A549 (cell line): ENCODE data around the gene TES. TPM values are rescaled to one million over a fixed set of nuclear protein-coding genes. Genes with fewer than 3 reads are reported as not detected.

Source experiments
- ATAC-seq, 2 experiments: fragments of 200-7000 bp in 1 of 2; fragments of >200 bp in 1 of 2; cut with Nextera tagmentation in 1 of 2; cut with Tn5 transposase in 1 of 2; 3 replicates each; pipeline versions ENCODE4 v1.8.0 to v1.9.1; 2018 to 2020; ENCODE audit warnings: mild to moderate bottlenecking in 1 of 2, moderate library complexity in 1 of 2
- CTCF ChIA-PET: fragments of 300-600 bp; sonication (Branson Sonifier 250); formaldehyde crosslinking; extraction: SDS; loops from one replicate; lab custom pipeline; 2021; ENCODE audit warnings: antibody characterized with exemption, inconsistent platforms; lab: Yijun Ruan, JAX
- POLR2A ChIA-PET: fragments of 350-600 bp; formaldehyde crosslinking; extraction: SDS; loops from one replicate; lab custom pipeline; 2021; ENCODE audit warnings: antibody characterized with exemption, inconsistent platforms; lab: Yijun Ruan, JAX
- DNase-seq, 2 experiments: peaks; one replicate each; pipeline versions ENCODE4 v3.0.0 to v3.0.0-alpha.2; 2011 to 2016; ENCODE audit warnings: low read depth in 1 of 2, low spot score in 1 of 2
- FAIRE-seq: peaks from 2 replicates; lab custom pipeline; 2011; peaks lifted over from hg19 to GRCh38; lab: Jason Lieb, UNC
- H3K27ac ChIP-seq, 2 experiments: fragments of >200 bp; sonication (Bioruptor Twin); formaldehyde crosslinking; 3 replicates each; pipeline ENCODE4 v1.5.1; 2016 to 2017
- H3K4me1 ChIP-seq: fragments of >200 bp; sonication (Bioruptor Twin); formaldehyde crosslinking; 3 replicates; pipeline ENCODE4 v1.6.1; 2016
- H3K4me2 ChIP-seq: fragments of >200 bp; sonication (Bioruptor Twin); formaldehyde crosslinking; 3 replicates; pipeline ENCODE4 v1.6.1; 2016
- H3K4me3 ChIP-seq: fragments of >200 bp; sonication (Bioruptor Twin); formaldehyde crosslinking; 3 replicates; pipeline ENCODE4 v1.5.1; 2016
- H3K9me3 ChIP-seq: fragments of >200 bp; sonication (Bioruptor Twin); formaldehyde crosslinking; 3 replicates; pipeline ENCODE4 v1.6.1; 2016
- BHLHE40 ChIP-seq: IDR thresholded peaks from 2 replicates; pipeline ENCODE4 v1.6.1; 2012; ENCODE audit warnings: low read depth, low read length, inconsistent platforms
- CEBPB ChIP-seq, 2 experiments: fragments of >200 bp in 1 of 2; sonication (Bioruptor Twin) in 1 of 2; formaldehyde crosslinking in 1 of 2; IDR thresholded peaks; 2 replicates each; pipeline ENCODE4 v1.6.1; 2012 to 2016
- EHF ChIP-seq: fragments of 250-450 bp; sonication (Bioruptor Pico); IDR thresholded peaks from 2 replicates; pipeline ENCODE4 v1.5.0; 2020; ENCODE audit warnings: mild to moderate bottlenecking
- FOSB ChIP-seq: fragments of 250-450 bp; sonication (Bioruptor Pico); IDR thresholded peaks from 2 replicates; pipeline ENCODE4 v1.5.0; 2020; ENCODE audit warnings: mild to moderate bottlenecking, moderate library complexity
- FOXS1 ChIP-seq: fragments of 250-450 bp; sonication (Bioruptor Pico); IDR thresholded peaks from 2 replicates; pipeline ENCODE4 v1.5.0; 2020; ENCODE audit warnings: mild to moderate bottlenecking, moderate library complexity
- GATA3 ChIP-seq: IDR thresholded peaks from 2 replicates; pipeline ENCODE4 v1.6.1; 2012; ENCODE audit warnings: borderline replicate concordance
- HOXA7 ChIP-seq: fragments of 250-450 bp; sonication (Bioruptor Pico); IDR thresholded peaks from 2 replicates; pipeline ENCODE4 v1.5.0; 2020; ENCODE audit warnings: mild to moderate bottlenecking, moderate library complexity
- HOXB13 ChIP-seq: fragments of 250-450 bp; sonication (Bioruptor Pico); IDR thresholded peaks from 2 replicates; pipeline ENCODE4 v1.5.0; 2020; ENCODE audit warnings: low read depth, mild to moderate bottlenecking, moderate library complexity
- KDM1A ChIP-seq: fragments of 200-600 bp; sonication (generic); IDR thresholded peaks from 2 replicates; pipeline ENCODE4 v1.6.1; 2016; ENCODE audit warnings: low read depth, mild to moderate bottlenecking
- KDM5A ChIP-seq: fragments of 200-600 bp; sonication (generic); IDR thresholded peaks from 2 replicates; pipeline ENCODE4 v1.6.1; 2016; ENCODE audit warnings: antibody characterized with exemption, mild to moderate bottlenecking
- MYC ChIP-seq: IDR thresholded peaks from 2 replicates; pipeline ENCODE4 v1.6.1; 2012; ENCODE audit warnings: mild to moderate bottlenecking, inconsistent platforms, low read length, improper control_type of control experiment, borderline replicate concordance
- NFE2L2 ChIP-seq: fragments of 150-350 bp; conservative IDR thresholded peaks from 2 replicates; pipeline ENCODE4 v1.6.1; 2014; ENCODE audit warnings: low read length
- NR3C1 ChIP-seq: fragments of >200 bp; sonication (Bioruptor Twin); formaldehyde crosslinking; IDR thresholded peaks from 3 replicates; pipeline ENCODE4 v1.6.1; 2017
- PHF8 ChIP-seq: fragments of 200-600 bp; sonication (generic); IDR thresholded peaks from 2 replicates; pipeline ENCODE4 v1.6.1; 2016; ENCODE audit warnings: low read depth, mild to moderate bottlenecking, antibody characterized with exemption, moderate library complexity, borderline replicate concordance
- POLR2A ChIP-seq: IDR thresholded peaks from 2 replicates; pipeline ENCODE4 v1.6.1; 2012; ENCODE audit warnings: mild to moderate bottlenecking, low read length
- RAD21 ChIP-seq, 2 experiments: fragments of >200 bp in 1 of 2; sonication (Bioruptor Twin) in 1 of 2; formaldehyde crosslinking in 1 of 2; IDR thresholded peaks in 1 of 2; conservative IDR thresholded peaks in 1 of 2; 2 replicates in 1 of 2; 3 replicates in 1 of 2; pipeline ENCODE4 v1.6.1; 2012 to 2018; ENCODE audit warnings: inconsistent platforms in 1 of 2
- RNF2 ChIP-seq: fragments of 200-600 bp; sonication (generic); IDR thresholded peaks from 2 replicates; pipeline ENCODE4 v1.6.1; 2016; ENCODE audit warnings: low read depth, mild to moderate bottlenecking, antibody characterized with exemption, moderate library complexity, borderline replicate concordance
- SMC3 ChIP-seq: fragments of >200 bp; sonication (Bioruptor Twin); formaldehyde crosslinking; IDR thresholded peaks from 3 replicates; pipeline ENCODE4 v1.6.1; 2018; ENCODE audit warnings: inconsistent platforms
- TFCP2L1 ChIP-seq: fragments of 250-450 bp; sonication (Bioruptor Pico); IDR thresholded peaks from 2 replicates; pipeline ENCODE4 v1.5.0; 2021; ENCODE audit warnings: mild to moderate bottlenecking
- ZC3H11A ChIP-seq: fragments of 450-650 bp; IDR thresholded peaks from 2 replicates; pipeline ENCODE4 v1.6.1; 2014; ENCODE audit warnings: antibody characterized with exemption, mild to moderate bottlenecking
- ZFP36 ChIP-seq: fragments of 450-650 bp; IDR thresholded peaks from 2 replicates; pipeline ENCODE4 v1.6.1; 2014; ENCODE audit warnings: borderline replicate concordance; ENCODE audit not compliant: partially characterized antibody
- ZNF302 ChIP-seq: fragments of 250-450 bp; sonication (Bioruptor Pico); IDR thresholded peaks from 2 replicates; pipeline ENCODE4 v1.9.0; 2021; ENCODE audit warnings: inconsistent platforms, mild to moderate bottlenecking, moderate library complexity
- WGBS: methylation state at CpG from one replicate; pipeline ENCODE4 v1.1.6; 2017; ENCODE audit errors: missing lambda C conversion rate; 5-methylcytosine and 5-hydroxymethylcytosine counted together
- polyA plus RNA-seq, 4 experiments: library from polyadenylated mRNA; depleted of rRNA in 3 of 4; stranded (reverse); fragments of >200 nt; fragmentation: RNase III in 1 of 4; extraction: RNeasy Plus Mini Kit Qiagen cat#74134 plus additional on column Dnase treatment in 1 of 4; gene quantifications; 2 replicates in 3 of 4; 3 replicates in 1 of 4; pipeline ENCODE4 v1.2.3, GENCODE V29; 2011 to 2017
- TF ChIP-seq, protein P1 (sequence below): fragments of >200 bp; sonication (Bioruptor Twin); formaldehyde crosslinking; IDR thresholded peaks from 3 replicates; pipeline ENCODE4 v1.6.1; 2016
- TF ChIP-seq, protein P2 (sequence below): IDR thresholded peaks from 2 replicates; pipeline ENCODE4 v1.6.1; 2012; ENCODE audit warnings: low read depth, borderline replicate concordance
- TF ChIP-seq, protein P3 (sequence below): fragments of >200 bp; sonication (Bioruptor Twin); formaldehyde crosslinking; IDR thresholded peaks from 3 replicates; pipeline ENCODE4 v1.5.1; 2016
- TF ChIP-seq, protein P4 (sequence below): fragments of 150-350 bp; IDR thresholded peaks from 2 replicates; pipeline ENCODE4 v1.6.1; 2014; ENCODE audit warnings: low read depth, mild to moderate bottlenecking, low read length

Gene TES
- polyA plus RNA-seq, 2 of the 4 experiments (the other 2 are of a cell fraction): 45.9 to 134 TPM

DNA sequence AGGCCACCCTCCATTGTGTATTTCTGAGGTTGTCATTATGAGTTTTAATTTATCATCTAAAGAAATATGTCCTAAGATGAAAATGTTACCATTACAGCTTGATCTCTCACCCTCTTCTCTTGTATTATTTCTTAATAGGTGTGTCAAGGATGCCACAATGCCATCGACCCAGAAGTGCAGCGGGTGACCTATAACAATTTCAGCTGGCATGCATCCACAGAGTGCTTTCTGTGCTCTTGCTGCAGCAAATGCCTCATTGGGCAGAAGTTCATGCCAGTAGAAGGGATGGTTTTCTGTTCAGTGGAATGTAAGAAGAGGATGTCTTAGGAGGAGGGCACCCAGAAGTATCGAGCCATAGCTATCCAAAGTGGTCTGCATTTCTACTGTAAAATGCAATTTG is 46.8 kb downstream of the TES start:
- Histone ChIP-seq H3K9me3 (no peaks in the 10 kb centered on the region), H3K4me1 (peaks cover 32% of the 10 kb centered on the region), H3K4me2 (no peak overlapping the region), H3K27ac (0 out of 6 replicates have a peak overlapping the region, but pooled peaks of 1 of the 2 experiments have one; percentile 40), H3K4me3 (no peak overlapping the region)
- ATAC-seq (no peak), FAIRE-seq (peak; percentile 72), DNase-seq (no peak)
- ChIA-PET CTCF (interaction anchor here (0.6 to 6.0 kb wide), 20 partner anchors 9 to 553 kb away, joined by 3 to 108 read pairs (median 4); no protein-coding TSS in a partner anchor), POLR2A (interaction anchor here (3.8 kb wide), 1 partner anchor 270 kb away, joined by 31 read pairs; no protein-coding TSS in a partner anchor)
- WGBS: 78% methylated on average over 3 of the region's 3 CpGs
- TF ChIP-seq KDM5A (no peak), ZNF302 (CRISPR knock-in tag) (no peak), FOXS1 (CRISPR knock-in tag) (no peak), HOXB13 (CRISPR knock-in tag) (no peak), BHLHE40 (no peak), PHF8 (no peak), EHF (no peak), HOXA7 (no peak), ZC3H11A (no peak), POLR2A (no peak), FOSB (CRISPR knock-in tag) (no peak), GATA3 (no peak)
- TF ChIP-seq, protein P1, sequence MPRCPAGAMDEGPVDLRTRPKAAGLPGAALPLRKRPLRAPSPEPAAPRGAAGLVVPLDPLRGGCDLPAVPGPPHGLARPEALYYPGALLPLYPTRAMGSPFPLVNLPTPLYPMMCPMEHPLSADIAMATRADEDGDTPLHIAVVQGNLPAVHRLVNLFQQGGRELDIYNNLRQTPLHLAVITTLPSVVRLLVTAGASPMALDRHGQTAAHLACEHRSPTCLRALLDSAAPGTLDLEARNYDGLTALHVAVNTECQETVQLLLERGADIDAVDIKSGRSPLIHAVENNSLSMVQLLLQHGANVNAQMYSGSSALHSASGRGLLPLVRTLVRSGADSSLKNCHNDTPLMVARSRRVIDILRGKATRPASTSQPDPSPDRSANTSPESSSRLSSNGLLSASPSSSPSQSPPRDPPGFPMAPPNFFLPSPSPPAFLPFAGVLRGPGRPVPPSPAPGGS: no peak
- TF ChIP-seq, protein P2, sequence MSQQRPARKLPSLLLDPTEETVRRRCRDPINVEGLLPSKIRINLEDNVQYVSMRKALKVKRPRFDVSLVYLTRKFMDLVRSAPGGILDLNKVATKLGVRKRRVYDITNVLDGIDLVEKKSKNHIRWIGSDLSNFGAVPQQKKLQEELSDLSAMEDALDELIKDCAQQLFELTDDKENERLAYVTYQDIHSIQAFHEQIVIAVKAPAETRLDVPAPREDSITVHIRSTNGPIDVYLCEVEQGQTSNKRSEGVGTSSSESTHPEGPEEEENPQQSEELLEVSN: no peak

DNA sequence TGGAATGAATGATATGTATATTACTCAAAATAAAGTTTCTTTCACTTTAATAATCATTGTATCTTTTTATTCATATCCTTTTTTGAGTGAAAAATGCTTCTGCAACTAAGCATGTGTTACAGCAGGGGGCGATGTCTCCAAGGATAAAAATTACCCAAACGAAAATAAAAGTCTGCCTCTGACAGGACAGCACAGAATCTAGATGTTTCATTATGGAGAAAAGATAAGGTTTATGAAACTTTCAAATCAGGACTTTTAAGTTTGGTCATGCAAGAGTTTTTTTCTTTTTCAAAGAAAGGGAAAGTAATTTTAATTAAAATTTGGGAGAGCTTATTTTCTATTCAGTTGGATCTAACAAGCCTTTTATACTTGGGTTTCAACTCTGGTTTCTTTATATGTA is 48.4 kb downstream of the TES start:
- CTCF ChIA-PET: interaction anchor here (0.6 to 6.0 kb wide), 61 partner anchors 9 to 552 kb away, joined by 3 to 108 read pairs (median 4); partner anchors contain the start of gene TES
- H3K27ac ChIP-seq: peak overlapping the region; percentile 73 to 88
- under 1% methylated on average over 2 of the region's 2 CpGs for WGBS
- FAIRE-seq: peak; percentile 77
- no peak overlapping the region for H3K4me3 ChIP-seq
- no peaks in the 10 kb centered on the region for H3K9me3 ChIP-seq
- POLR2A ChIA-PET: interaction anchor here (0.7 to 3.8 kb wide), 6 partner anchors 13 to 330 kb away, joined by 3 to 31 read pairs (median 4); partner anchors contain the start of gene CAV2
- H3K4me2 ChIP-seq: peak overlapping the region; percentile 58
- peak; percentile 36 to 80 for DNase-seq
- peak in 1 of 2 experiments; percentile 39; a peak in 3 of 6 replicates for ATAC-seq
- TF ChIP-seq SMC3 (peak; percentile 99), CEBPB (IDR thresholded peaks at IDR 0.05) (peak in 1 of 2 experiments; percentile 10; a peak in 1 of 4 replicates), KDM1A (no peak), NFE2L2 (no peak), TFCP2L1 (CRISPR knock-in tag) (no peak), HOXA7 (no peak), ZFP36 (no peak), NR3C1 (no peak), MYC (0 out of 2 replicates have a peak, but pooled peaks have one; percentile 17), GATA3 (no peak), RNF2 (no peak), RAD21 (conservative IDR thresholded peaks at IDR 0.05 in 1 of 2, IDR thresholded peaks at IDR 0.05 in 1 of 2) (peak; percentile 99)
- TF ChIP-seq, protein P3, sequence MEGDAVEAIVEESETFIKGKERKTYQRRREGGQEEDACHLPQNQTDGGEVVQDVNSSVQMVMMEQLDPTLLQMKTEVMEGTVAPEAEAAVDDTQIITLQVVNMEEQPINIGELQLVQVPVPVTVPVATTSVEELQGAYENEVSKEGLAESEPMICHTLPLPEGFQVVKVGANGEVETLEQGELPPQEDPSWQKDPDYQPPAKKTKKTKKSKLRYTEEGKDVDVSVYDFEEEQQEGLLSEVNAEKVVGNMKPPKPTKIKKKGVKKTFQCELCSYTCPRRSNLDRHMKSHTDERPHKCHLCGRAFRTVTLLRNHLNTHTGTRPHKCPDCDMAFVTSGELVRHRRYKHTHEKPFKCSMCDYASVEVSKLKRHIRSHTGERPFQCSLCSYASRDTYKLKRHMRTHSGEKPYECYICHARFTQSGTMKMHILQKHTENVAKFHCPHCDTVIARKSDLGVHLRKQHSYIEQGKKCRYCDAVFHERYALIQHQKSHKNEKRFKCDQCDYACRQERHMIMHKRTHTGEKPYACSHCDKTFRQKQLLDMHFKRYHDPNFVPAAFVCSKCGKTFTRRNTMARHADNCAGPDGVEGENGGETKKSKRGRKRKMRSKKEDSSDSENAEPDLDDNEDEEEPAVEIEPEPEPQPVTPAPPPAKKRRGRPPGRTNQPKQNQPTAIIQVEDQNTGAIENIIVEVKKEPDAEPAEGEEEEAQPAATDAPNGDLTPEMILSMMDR: peak; percentile 94
- TF ChIP-seq, protein P4, sequence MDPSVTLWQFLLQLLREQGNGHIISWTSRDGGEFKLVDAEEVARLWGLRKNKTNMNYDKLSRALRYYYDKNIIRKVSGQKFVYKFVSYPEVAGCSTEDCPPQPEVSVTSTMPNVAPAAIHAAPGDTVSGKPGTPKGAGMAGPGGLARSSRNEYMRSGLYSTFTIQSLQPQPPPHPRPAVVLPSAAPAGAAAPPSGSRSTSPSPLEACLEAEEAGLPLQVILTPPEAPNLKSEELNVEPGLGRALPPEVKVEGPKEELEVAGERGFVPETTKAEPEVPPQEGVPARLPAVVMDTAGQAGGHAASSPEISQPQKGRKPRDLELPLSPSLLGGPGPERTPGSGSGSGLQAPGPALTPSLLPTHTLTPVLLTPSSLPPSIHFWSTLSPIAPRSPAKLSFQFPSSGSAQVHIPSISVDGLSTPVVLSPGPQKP: no peak
- peaks cover 32% of the 10 kb centered on the region for H3K4me1 ChIP-seq
